Measurements from ENCODE around the gene SUPT20H.

SUPT20H gene

DNA sequence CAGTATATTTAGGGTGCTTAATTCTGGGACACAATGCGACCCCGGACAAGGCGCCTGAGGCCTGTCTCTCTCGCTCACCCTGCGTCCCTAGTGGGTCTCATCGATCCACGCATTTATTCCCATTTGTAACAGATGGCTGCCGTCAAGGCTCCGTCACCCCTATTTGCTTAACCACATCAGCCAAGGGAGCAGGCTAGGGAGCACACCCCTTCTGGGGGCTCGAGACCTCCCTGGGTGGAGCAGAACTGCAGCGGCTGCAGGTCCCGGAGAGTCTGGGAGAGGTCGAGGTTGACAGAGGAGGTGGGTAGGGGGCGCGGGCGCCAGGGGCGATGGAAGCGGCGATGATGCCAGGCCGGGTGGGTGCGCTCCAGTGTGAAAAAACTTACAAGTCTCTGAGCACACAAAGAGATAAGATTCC is 60.9 kb downstream of the SUPT20H start:
- DNase-seq = peak; percentile 3

DNA sequence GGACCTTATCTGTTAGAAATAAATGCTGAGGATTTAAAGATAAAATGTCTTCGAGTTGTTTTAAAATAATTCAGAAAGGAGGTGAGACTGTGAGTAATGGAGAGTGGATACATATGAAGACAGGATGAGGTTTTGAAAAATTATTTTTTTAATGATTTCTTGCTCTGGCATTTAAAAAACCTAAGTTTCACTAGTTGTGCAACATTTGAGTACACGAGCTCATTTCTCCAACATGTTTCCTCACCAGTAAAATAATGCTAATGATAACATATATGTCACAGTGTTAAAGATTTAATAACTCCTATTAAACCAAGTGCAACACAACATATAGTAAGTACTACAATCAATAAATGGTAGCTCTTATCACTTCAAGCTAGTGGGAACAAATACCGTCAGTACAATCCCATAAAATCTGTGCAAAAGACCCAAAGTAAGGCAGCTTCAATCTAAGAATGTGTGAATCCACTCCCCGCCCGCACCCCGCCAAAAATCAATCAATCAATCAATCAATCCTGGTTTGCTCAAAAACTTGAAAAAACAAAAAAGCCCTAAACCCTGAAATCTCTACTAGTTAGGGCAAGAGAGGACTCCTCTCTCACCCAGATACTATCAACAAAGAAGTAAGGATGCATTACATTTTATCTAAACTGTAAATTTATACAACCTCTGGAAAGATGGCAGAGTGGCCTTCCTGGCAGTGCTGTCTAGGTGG is 61.6 kb downstream of the SUPT20H start:
- DNase-seq = no peak

GRCh38 chr13:36992362-36992761 is 67.1 kb downstream of the SUPT20H start:
- no peak for DNase-seq

GRCh38 chr13:36986462-36987240 is 72.8 kb downstream of the SUPT20H start:
- DNase-seq = no peak

DNA sequence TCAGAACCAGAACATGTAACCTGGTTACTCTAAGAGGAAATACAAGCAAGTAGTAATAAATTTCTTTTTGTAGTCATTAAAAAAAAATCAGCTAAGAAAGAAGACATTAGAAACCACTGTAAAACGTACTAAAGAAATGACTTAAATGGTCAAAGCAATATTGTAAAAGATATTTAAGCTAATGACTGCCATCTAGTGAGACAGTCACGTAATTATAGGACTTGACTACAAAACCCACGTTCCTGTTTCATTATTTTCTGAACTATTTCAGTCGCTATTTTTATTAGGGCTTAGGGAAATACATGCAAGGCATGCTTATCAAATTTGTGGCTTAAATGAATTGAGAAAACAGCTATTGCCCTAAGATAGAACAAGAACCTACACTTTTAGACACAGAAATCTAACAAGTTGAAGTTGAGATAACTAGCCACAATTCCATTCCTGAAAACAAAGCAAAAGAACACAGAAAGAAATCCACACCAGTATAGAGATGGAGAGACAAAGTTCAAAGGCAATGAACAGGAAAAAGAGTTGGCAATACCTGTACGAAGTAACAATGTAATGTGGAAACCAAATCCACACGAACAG is 78.2 kb downstream of the SUPT20H start:
- no peak for DNase-seq

- no peak for DNase-seq
Observed at GRCh38 chr13:36979361-36980050, 80.0 kb downstream of the SUPT20H start.

- no peak for DNase-seq
Observed at GRCh38 chr13:36975172-36975571, 84.3 kb downstream of the SUPT20H start.

DNA sequence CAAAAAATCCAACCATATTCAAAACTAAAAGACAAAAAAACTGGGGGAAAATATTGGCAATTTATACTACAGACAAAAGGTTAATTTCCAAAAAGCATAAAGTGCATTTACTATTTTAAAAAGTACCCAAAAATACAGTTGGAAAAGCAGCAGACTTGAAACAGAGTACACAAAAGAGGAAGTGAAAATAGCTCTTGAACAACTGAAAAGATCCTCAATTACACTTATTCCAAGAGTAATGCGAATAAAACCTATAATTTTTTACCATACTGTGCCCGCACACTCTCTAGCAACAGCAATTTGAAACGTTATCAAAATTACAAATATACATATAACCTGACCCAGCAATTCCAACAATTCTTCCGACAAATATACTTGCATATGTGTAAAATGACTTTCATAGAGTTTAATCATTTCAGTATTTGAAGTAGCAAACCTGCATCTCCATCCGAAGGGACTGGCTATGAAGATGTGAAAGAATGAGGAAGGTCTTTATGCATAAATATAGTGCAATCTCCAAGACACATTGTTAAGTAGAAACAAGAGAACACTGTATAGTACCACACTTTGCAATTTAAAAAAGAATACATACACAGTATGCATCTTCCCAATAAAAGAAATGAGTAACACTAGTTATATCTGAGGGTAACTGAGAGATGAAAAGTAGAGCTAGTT is 85.7 kb downstream of the SUPT20H start:
- DNase-seq = no peak

GRCh38 chr13:36973009-36973408 is 86.5 kb downstream of the SUPT20H start:
- DNase-seq = no peak

- DNase-seq = no peak
Observed at GRCh38 chr13:36966404-36966803, 93.1 kb downstream of the SUPT20H start.

GRCh38 chr13:36965767-36966166 is 93.7 kb downstream of the SUPT20H start:
- DNase-seq = no peak

DNA sequence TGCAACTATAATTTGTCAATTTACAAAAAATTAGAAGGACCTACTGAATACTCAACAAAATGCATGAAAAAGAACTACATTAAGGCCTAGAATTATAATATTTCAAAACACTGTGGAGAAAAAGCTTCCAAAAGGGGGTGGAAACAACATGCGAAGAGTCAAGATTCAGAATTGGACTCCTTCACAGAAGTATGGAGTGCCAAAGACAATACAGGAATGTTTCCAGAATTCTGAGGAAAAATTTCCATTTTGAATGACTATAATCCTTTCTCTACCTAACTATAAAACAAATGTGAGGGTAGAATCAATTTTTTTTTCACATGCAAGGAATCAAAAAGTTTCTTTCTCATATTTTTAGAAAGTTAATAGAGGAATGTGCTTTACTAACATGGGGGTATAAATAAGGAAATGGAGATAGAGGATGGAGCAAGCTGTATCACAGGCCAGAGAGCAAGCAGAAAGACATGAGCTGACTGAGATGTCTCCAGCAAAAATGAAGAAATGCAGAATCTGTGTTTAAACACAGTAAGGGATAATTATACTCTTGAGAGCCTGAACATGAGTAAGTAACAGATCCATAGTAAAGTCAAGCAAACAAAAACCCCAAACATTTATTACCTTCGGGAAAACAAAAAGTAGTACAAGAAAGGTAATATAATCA is 99.9 kb downstream of the SUPT20H start:
- no peak for DNase-seq

Measured in activated effector memory CD4-positive, alpha-beta T cell treated with Interleukin-2 at 50 U/mL for 16 hours (primary cell).